ENCODE measurements around the gene GCC2. TPM values are rescaled to one million over a fixed set of nuclear protein-coding genes. Genes with fewer than 3 reads are reported as not detected.
A peak's percentile ranks its signal among the peaks of the same experiment; 100 is the strongest.
"Not testable (repeated sequence)": the region's sequence is repeated elsewhere in the genome, so short reads cannot be mapped to it uniquely, and the experiment has no call there.

GCC2 gene
- polyA plus RNA-seq, 12 donors = 19.8 to 38.8 (median 25.1) TPM; not detected in 1

DNA sequence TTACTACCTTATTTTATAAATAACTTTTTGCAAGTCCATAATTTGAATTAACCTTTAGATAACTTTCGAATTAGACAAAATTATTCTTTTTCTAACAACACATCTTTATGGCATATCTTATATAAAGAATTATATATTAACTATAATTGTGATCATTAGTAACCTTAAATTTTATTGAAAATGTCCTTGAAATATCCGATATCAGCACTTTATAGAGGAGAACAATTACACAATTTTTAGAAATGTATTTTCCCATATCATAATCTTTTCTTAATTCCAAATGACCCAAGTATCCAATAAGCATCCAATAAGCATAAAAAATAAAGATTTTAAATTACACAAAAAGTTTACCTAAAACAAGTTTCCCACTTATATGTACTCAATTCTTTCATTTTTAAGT is 7.3 kb upstream of the GCC2 start:
- DNase-seq = no peak

DNA sequence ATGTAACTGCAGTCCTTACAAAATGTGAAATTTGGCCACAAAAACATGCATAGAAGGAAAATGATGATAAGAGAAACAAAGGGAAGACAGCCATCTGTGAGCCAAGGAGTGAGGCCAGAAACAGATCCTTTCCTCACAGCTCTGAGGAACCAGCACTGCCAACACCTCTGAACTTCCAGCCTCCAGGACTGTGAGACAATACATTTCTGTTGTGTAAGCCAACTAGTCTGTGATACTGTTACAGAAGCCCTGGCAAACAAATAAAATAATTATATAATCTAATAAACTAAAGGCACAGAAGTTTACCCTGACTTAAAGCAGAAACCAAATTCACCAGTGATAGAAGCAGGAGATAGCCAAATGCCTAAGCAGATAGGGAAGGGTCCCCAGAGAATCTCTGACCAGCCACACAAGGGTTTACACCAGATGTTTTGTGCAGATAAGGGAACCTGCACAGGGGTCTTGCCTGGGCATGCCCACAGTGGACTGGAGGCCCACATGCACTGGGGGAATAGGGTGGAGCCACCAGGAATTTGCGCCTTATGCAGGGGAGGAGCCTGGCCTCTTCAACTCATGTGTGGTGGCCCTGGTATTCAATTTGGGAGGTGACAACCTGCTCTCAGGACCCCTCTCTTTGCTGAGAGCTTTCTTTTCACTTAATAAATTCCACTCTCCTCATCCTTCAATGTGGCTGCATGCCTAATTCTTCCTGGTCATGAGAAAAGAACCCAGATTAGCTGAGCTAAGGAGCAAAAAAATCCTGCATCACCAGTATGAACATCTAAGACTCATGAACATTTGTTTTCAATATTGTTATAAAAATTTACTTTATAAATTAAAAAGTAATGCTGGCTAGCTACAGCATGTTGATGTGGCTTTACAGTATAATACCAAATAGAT is 3.8 kb upstream of the GCC2 start:
- DNase-seq = no peak

DNA sequence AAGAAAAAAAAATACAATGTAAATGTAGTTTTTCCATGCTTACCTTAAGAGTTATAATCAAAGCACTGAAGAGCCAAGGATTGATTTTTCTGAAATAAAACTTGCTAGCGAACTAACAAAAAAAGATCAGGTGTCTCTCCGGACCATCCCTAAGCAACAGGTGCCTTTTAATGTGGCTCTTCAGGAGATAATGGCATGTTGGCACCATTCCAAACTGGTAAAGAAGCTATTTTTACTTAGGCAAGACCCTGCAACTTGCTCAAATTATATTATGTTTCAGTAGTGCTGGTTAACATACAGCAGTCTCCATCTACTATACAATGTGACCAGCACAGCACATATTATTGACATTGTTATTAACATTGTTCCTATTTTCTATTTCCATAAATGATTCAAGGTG is 2.3 kb upstream of the GCC2 start:
- no peak for DNase-seq

DNA sequence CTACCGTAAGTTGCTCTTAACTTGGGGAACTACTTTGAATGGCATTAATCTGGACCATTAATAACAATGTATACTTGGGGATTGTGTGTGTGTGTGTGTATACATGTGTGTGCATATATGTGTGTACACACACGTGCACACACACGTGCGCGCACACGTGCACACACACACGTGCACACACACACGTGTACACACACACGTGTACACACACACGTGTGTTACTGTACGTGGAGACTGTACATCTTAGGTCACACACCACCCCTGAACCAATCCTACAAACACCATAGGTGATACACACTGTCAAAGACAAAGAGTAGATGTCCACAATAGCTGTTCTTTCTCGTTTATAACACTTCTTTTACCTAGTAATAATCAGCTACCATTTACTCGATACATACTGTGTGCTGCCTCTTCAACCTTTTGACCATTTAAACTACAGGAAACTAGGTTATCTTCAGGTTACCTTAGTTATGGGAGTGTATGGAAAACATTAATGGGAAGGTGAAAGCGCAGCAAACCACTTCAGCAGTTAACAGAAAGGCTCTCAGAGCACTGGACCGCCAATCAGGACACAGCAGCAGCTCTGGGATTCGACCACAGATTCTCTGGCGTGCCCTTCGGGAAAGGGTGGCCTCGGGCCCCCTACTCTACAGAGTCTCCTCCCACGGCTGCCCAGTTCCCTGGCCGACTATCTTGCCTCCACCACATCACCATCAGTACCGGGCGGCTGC is 894 bp upstream of the GCC2 start:
- DNase-seq = peak; percentile 9

DNA sequence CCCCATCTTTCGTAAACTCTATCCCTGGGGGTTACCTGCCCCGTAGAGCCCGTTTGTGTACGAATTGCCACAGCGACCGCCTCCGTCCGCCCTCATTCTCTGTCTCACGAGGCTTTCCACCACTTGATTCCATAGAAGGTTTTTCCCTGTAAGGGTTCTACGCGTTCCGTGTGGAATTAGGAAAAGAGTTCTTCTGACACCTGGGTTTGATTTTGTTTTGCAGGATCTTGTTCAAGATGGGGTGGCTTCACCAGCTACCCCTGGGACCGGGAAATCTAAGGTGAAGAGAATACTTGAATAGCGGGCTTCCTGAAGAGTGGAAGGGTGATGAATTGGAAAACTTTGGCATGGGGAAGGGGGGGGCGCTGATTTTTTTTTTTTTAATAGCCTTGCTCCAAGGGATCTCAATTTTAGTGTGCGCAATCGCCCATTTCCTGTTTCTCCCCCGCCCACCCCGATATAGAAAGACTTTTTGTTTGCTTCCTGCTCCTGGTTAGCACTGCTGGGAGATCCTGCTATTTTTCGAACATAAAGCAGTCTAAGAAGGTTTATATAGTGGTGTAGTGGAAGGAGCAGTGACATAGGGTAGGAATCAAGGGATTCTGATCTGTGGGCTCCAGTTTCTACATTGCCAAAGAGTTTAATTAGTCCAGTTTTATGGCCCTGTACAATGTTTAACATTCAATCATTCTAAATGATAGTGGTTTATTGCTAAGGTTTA is 564 bp downstream of the GCC2 start:
- DNase-seq = peak; percentile 57

GRCh38 chr2:108450863-108451262 is 1.9 kb downstream of the GCC2 start:
- no peak for DNase-seq

- no peak for DNase-seq
Measured at GRCh38 chr2:108451976-108452375, 3.0 kb downstream of the GCC2 start.

- DNase-seq = not testable (repeated sequence)
Measured at GRCh38 chr2:108453530-108453929, 4.5 kb downstream of the GCC2 start.

DNA sequence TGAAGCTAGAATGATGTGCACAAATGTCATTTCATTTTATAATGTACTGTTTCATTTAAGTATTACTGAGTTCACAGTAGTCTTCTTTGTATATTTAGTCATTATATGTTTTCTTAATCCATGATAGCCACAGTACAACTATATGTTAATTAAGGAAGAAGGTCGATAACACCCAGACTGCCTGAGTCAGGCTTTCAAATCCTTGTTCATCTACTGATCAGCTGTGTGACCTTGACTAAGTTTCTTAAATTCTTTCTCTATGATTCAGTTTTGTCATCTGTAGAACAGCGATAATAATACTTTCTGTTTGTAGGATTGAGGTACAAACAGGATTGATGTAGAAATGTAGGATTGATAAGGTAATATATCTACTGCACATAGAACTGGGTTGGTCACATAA is 5.4 kb downstream of the GCC2 start:
- no peak for DNase-seq

DNA sequence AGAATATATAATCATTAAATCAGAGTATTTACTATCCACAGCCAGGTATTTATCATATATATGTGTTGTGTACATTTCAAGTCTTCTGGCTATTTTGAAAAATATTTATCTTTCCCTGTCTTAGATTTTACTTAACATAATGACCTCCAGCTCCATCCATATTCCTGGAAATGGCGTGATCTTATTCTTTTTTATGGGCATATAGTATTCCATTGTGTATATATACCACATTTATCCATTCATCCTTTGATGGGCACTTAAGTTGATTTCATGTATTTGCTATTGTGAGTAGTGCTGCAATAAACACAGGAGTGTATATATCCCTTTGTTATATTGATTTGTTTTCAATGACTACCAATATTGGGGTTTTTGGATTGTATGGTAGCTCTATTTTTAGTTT is 6.6 kb downstream of the GCC2 start:
- DNase-seq = no peak

DNA sequence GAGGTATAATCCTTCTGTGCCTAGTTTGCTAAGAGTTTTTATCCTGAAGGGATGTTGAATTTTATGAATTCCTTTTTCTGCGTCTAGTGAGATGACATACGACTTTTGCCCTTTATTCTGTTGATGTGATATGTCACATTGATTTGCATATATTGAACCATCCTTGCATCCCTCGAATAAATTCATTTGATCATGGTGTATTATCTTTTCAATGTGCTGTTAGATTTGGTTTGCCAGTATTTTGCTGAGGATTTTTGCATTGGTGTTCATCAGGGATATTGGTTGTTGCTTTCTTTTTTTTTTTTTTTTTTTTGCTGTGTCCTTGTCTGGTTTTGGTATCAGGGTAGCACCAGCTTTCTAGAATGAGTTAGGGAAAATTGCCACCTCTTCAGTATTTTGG is 9.1 kb downstream of the GCC2 start:
- no peak for DNase-seq

GRCh38 chr2:108459441-108459840 is 10.4 kb downstream of the GCC2 start:
- DNase-seq = no peak

- DNase-seq = no peak
Measured at GRCh38 chr2:108460345-108461037, 11.5 kb downstream of the GCC2 start.

DNA sequence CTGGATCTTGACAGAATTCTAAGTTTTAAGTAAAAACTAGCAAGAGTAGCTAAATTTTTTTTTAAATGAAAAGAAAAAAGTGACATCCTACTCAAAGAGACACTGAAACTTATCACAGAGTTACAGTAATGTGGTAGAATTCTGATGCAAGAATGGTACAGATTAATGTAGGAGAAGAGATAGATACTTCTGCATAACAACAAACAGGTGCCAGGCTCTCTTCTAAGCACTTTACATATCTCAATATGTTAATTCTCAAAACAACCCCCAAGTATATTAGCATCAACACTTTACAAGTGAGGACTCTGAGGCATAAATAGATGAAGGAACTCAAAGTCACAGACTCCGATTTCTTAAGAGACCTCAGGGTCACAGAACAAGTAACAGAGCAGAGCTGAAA is 28.1 kb downstream of the GCC2 start:
- no peak for DNase-seq

- no peak for DNase-seq
Measured at GRCh38 chr2:108485253-108485652, 36.2 kb downstream of the GCC2 start.

DNA sequence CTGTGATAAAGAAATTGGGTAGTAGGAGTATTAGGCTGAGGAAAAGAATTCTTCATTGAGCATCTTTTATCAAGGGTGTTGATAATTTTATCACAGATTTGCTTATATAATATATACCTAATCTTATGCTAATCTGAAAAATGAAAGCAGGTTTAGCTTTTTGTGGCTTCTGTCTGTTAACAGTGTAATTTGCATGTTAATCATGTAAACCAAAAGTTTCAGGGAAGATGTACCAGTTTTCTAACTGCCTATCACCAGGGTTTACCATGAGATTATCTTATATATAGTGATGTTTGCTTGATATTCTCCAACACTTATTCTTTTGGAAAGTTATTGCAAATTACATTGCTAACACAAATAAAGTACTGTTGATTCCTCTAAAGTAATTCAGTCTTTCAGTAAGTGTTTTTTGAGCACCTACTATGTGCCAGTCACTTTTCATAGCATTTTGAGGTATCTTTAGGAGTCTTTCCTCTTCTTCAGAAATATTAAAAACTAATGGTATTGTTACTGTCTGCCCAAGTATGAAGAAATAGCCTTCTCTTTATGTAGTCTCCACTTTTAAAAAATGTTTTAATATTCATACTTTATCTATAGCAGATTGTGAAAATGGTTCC is 41.6 kb downstream of the GCC2 start:
- no peak for DNase-seq

DNA sequence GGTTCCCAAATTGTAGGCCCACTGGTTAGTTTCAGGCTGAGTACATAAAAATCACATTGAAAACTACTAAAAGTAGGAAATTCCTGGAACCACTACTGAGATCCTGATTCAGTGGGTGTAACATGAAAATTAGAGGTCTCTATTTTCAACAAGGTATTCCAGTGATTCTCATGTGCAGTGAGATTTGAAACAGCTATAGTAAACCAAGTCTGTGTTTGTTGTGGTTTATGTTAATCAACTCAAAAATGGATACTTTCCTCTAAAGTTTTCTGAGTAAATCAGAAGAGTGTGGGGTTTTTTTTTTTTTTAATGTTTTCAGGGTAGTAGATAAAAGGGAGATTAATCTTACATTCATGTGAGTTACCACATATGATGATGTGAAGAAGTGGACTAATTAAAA is 42.8 kb downstream of the GCC2 start:
- no peak for DNase-seq

DNA sequence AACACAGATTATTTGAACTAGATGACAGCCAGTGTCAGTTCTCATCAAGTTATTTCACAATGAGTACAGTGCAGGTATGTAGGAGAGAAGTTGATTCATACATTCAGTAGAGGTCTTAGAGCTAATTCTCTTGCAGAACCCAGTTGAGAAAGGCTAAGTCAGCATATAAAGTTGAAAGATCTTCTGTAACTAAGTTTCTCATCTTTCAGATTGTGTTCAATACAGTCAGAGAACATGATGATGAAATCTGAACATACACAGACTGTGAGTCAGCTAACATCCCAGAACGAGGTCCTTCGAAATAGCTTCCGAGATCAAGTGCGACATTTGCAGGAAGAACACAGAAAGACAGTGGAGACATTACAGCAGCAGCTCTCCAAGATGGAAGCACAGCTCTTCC is 43.4 kb downstream of the GCC2 start:
- DNase-seq = no peak

- not testable (repeated sequence) for DNase-seq
Measured at GRCh38 chr2:108496167-108496566, 47.2 kb downstream of the GCC2 start.

DNA sequence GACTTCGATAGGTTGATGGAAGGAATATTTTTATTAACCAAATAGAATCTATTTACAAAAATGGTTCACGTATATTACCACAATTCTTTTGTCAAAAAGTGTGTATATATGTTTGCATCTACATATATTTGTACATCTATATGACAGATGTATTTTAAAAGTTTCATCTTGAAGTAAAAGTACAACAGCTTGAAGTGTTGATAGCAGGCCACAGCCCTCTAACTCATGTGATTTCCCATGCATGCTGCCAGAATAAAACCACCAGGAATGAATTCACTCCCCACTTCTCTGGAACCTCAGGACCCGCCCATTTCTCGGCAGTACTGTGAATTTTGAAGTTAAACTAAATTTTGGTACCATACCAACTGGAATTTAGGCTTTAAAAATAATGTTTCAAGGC is 58.6 kb downstream of the GCC2 start:
- DNase-seq = not testable (repeated sequence)

- peak; percentile 51 for DNase-seq
Measured at GRCh38 chr2:108512431-108512830, 63.4 kb downstream of the GCC2 start.

Data from muscle of arm (tissue), 12 donors.